Small intestine (tissue), 7 donors: ENCODE results near the gene TSPAN5. TPM values are rescaled to one million over a fixed set of nuclear protein-coding genes. Genes with fewer than 3 reads are reported as not detected.

Source experiments
- DNase-seq, 2 donors: peaks; one replicate each; pipeline versions ENCODE4 v3.0.0 to v3.0.0-alpha.2; 2013
- FAIRE-seq: peaks from 2 replicates; lab custom pipeline; 2012; peaks lifted over from hg19 to GRCh38; lab: Jason Lieb, UNC
- H3K27ac ChIP-seq, 3 donors: one replicate each; pipeline ENCODE4 v1.5.1; 2013; ENCODE audit warnings: low read length in 2 of 3, mild to moderate bottlenecking in 2 of 3, control low read depth in 1 of 3, inconsistent platforms in 1 of 3, low read depth in 1 of 3, moderate library complexity in 1 of 3
- H3K27me3 ChIP-seq, 3 donors: one replicate each; pipeline ENCODE4 v1.6.1; 2013; ENCODE audit warnings: low read length in 3 of 3, inconsistent platforms in 1 of 3; ENCODE audit not compliant: control insufficient read depth in 3 of 3, insufficient read depth in 3 of 3
- H3K36me3 ChIP-seq, 3 donors: one replicate each; pipeline ENCODE4 v1.6.1; 2013; ENCODE audit warnings: low read length in 3 of 3, inconsistent platforms in 1 of 3, low read depth in 1 of 3, mild to moderate bottlenecking in 1 of 3, moderate library complexity in 1 of 3; ENCODE audit not compliant: control insufficient read depth in 3 of 3, insufficient read depth in 2 of 3
- H3K4me1 ChIP-seq, 3 donors: one replicate each; pipeline ENCODE4 v1.6.1; 2013; ENCODE audit warnings: low read length in 2 of 3, inconsistent platforms in 1 of 3, low read depth in 1 of 3, mild to moderate bottlenecking in 1 of 3, moderate library complexity in 1 of 3; ENCODE audit not compliant: control insufficient read depth in 3 of 3, insufficient read depth in 2 of 3
- H3K4me3 ChIP-seq, 3 donors: one replicate each; pipeline ENCODE4 v1.5.1; 2013; ENCODE audit warnings: low read length in 3 of 3, control low read depth in 1 of 3, inconsistent platforms in 1 of 3, low read depth in 1 of 3, mild to moderate bottlenecking in 1 of 3, moderate library complexity in 1 of 3
- H3K9me3 ChIP-seq, 2 donors: one replicate each; pipeline ENCODE4 v1.6.1; 2013; ENCODE audit warnings: low read depth in 1 of 2, low read length in 1 of 2; ENCODE audit not compliant: control insufficient read depth in 2 of 2, insufficient read depth in 1 of 2
- WGBS, 3 donors: extraction: QIAGEN DNeasy Blood & Tissue Kit; methylation state at CpG; one replicate each; pipeline ENCODE4 v1.1.7; 2013; 5-methylcytosine and 5-hydroxymethylcytosine counted together
- polyA plus RNA-seq, 4 donors: library from polyadenylated mRNA; stranded (reverse) in 3 of 4; unstranded in 1 of 4; fragments of 200-250 nt in 3 of 4; fragments of 120-200 nt in 1 of 4; gene quantifications; one replicate each; pipeline versions ENCODE4 v1.2.1 to v1.2.3, GENCODE V29; 2013
- donor health status: healthy with polysubstance abuse.
- donor health status: control.
- donor health status: control.
- donor health status: Bipolar disorder and iron deficiency.
- donor health status: healthy.

Gene TSPAN5
- polyA plus RNA-seq, 4 donors, result 0.67 to 4.9 (median 2.2) TPM

GRCh38 chr4:98689507-98690174 lies 31.2 kb upstream of the TSPAN5 start:
- Histone ChIP-seq H3K9me3 (no peaks in the 10 kb centered on the region), H3K27ac (no peak overlapping the region), H3K4me3 (no peak overlapping the region), H3K27me3 (no peaks in the 10 kb centered on the region), H3K36me3 (no peaks in the 10 kb centered on the region), H3K4me1 (no peaks in the 10 kb centered on the region)
- WGBS, 3 donors, result 94 to 97% (median 94%) methylated on average over 4 of the region's 4 CpGs
- DNase-seq (no peak), FAIRE-seq (no peak)

- no peak for FAIRE-seq
- H3K27ac ChIP-seq, result peak overlapping the region in 1 of 3 donors; percentile 40
Measured at GRCh38 chr4:98688411-98689290, 30.2 kb upstream of the TSPAN5 start.

GRCh38 chr4:98687876-98688275 lies 29.5 kb upstream of the TSPAN5 start:
- no peak for FAIRE-seq

More at GRCh38 chr4:98688411-98689290, 30.2 kb upstream of the TSPAN5 start:
- no peak overlapping the region for H3K4me3 ChIP-seq
- no peaks in the 10 kb centered on the region for H3K9me3 ChIP-seq
- no peak for DNase-seq
- 40 to 48% (median 48%) methylated on average over 5 of the region's 5 CpGs for WGBS, 3 donors
- no peaks in the 10 kb centered on the region for H3K36me3 ChIP-seq
- H3K4me1 ChIP-seq, result no peaks in the 10 kb centered on the region
- H3K27me3 ChIP-seq, result no peaks in the 10 kb centered on the region

GRCh38 chr4:98686847-98687246 lies 28.4 kb upstream of the TSPAN5 start:
- no peaks in the 10 kb centered on the region for H3K9me3 ChIP-seq
- DNase-seq, result no peak
- peaks cover 0 to 3% (median 0%) of the 10 kb centered on the region in 3 donors for H3K4me1 ChIP-seq
- no peak overlapping the region for H3K27ac ChIP-seq
- FAIRE-seq, result no peak
- H3K4me3 ChIP-seq, result no peak overlapping the region
- 25 to 60% (median 37%) methylated on average over 1 of the region's 1 CpG for WGBS, 3 donors
- no peaks in the 10 kb centered on the region for H3K27me3 ChIP-seq
- no peaks in the 10 kb centered on the region for H3K36me3 ChIP-seq

More at GRCh38 chr4:98687876-98688275, 29.5 kb upstream of the TSPAN5 start:
- H3K4me3 ChIP-seq, result no peak overlapping the region
- no peaks in the 10 kb centered on the region for H3K9me3 ChIP-seq
- H3K36me3 ChIP-seq, result no peaks in the 10 kb centered on the region
- no peak for DNase-seq
- no peaks in the 10 kb centered on the region for H3K27me3 ChIP-seq
- H3K4me1 ChIP-seq, result peaks cover 0 to 3% (median 0%) of the 10 kb centered on the region in 3 donors
- 55 to 81% (median 79%) methylated on average over 1 of the region's 1 CpG for WGBS, 3 donors
- H3K27ac ChIP-seq, result no peak overlapping the region

- Histone ChIP-seq H3K9me3 (no peaks in the 10 kb centered on the region), H3K36me3 (no peaks in the 10 kb centered on the region), H3K27me3 (no peaks in the 10 kb centered on the region), H3K4me1 (peaks cover 0 to 3% (median 0%) of the 10 kb centered on the region in 3 donors), H3K27ac (no peak overlapping the region), H3K4me3 (no peak overlapping the region)
- DNase-seq, result no peak
- FAIRE-seq, result no peak
- WGBS, 3 donors, result 89 to 96% (median 91%) methylated on average over 3 of the region's 3 CpGs
Measured at GRCh38 chr4:98686043-98686707, 27.8 kb upstream of the TSPAN5 start.

GRCh38 chr4:98685225-98686042 lies 27.0 kb upstream of the TSPAN5 start:
- peaks cover 0 to 3% (median 0%) of the 10 kb centered on the region in 3 donors for H3K4me1 ChIP-seq
- no peaks in the 10 kb centered on the region for H3K27me3 ChIP-seq
- H3K36me3 ChIP-seq, result no peaks in the 10 kb centered on the region
- H3K27ac ChIP-seq, result no peak overlapping the region
- no peak overlapping the region for H3K4me3 ChIP-seq
- no peak for FAIRE-seq
- 53 to 67% (median 63%) methylated on average over 8 of the region's 8 CpGs for WGBS, 3 donors
- no peak for DNase-seq
- H3K9me3 ChIP-seq, result no peaks in the 10 kb centered on the region

- 54 to 73% (median 71%) methylated on average over 2 of the region's 2 CpGs for WGBS, 3 donors
- peaks cover 0 to 3% (median 0%) of the 10 kb centered on the region in 3 donors for H3K4me1 ChIP-seq
- H3K27ac ChIP-seq, result no peak overlapping the region
- H3K9me3 ChIP-seq, result no peaks in the 10 kb centered on the region
- H3K4me3 ChIP-seq, result no peak overlapping the region
- DNase-seq (peak in 1 of 2 donors; percentile 49), FAIRE-seq (no peak)
- no peaks in the 10 kb centered on the region for H3K36me3 ChIP-seq
- no peaks in the 10 kb centered on the region for H3K27me3 ChIP-seq
Measured at GRCh38 chr4:98682719-98683118, 24.3 kb upstream of the TSPAN5 start.
